T-cell (primary cell): ENCODE measurements around the gene TENM3. TPM values are rescaled to one million over a fixed set of nuclear protein-coding genes. Genes with fewer than 3 reads are reported as not detected.

Experiments used
- ATAC-seq, 4 experiments: fragments of 200-7000 bp in 3 of 4; fragments of 150-1000 bp in 1 of 4; cut with Tn5 transposase; replicated peaks in 1 of 4; 1 replicate in 3 of 4; 2 replicates in 1 of 4; pipeline ENCODE4 v1.10.0; 2021; ENCODE audit warnings: moderate library complexity in 3 of 4, mild to moderate bottlenecking in 2 of 4, moderate number of reproducible peaks in 1 of 4
- CTCF ChIA-PET, 2 donors: fragments of 300-600 bp; sonication (Branson Sonifier 250); formaldehyde crosslinking; loops; one replicate each; lab custom pipeline; 2022; ENCODE audit warnings: antibody characterized with exemption in 2 of 2; lab: Charles Lee
- POLR2A ChIA-PET, 2 donors: fragments of 300-600 bp; sonication (Branson Sonifier 250); formaldehyde crosslinking; loops; one replicate each; lab custom pipeline; 2022; ENCODE audit warnings: antibody characterized with exemption in 2 of 2; lab: Charles Lee
- DNase-seq, 35 experiments: peaks; one replicate each; pipeline versions ENCODE4 v3.0.0 to v3.0.0-alpha.2; 2013 to 2023
- H3K27ac ChIP-seq: one replicate; pipeline ENCODE4 v1.5.1; 2013; ENCODE audit warnings: low read length
- H3K27me3 ChIP-seq, 2 experiments: replicated peaks in 1 of 2; 1 replicate in 1 of 2; 2 replicates in 1 of 2; pipeline versions ENCODE4 v1.6.1 to v1.7.0; 2013; ENCODE audit warnings: low read length in 1 of 2, mixed read lengths in 1 of 2; ENCODE audit not compliant: control insufficient read depth in 2 of 2, insufficient read depth in 2 of 2; ENCODE audit errors: extremely low read depth in 1 of 2
- H3K36me3 ChIP-seq, 2 donors: 1 replicate in 1 of 2; 2 replicates in 1 of 2; pipeline versions ENCODE4 v1.6.1 to v1.7.0; 2013; ENCODE audit warnings: low read length in 1 of 2; ENCODE audit not compliant: control insufficient read depth in 2 of 2, insufficient read depth in 1 of 2; ENCODE audit errors: extremely low read depth in 1 of 2
- H3K4me1 ChIP-seq, 2 experiments: 1 replicate in 1 of 2; 2 replicates in 1 of 2; pipeline versions ENCODE4 v1.6.1 to v1.7.0; 2013; ENCODE audit warnings: low read length in 2 of 2, mixed read lengths in 1 of 2; ENCODE audit not compliant: insufficient read depth in 2 of 2, control insufficient read depth in 1 of 2; ENCODE audit errors: extremely low read depth in 1 of 2
- H3K4me3 ChIP-seq, 2 donors: 1 replicate in 1 of 2; 2 replicates in 1 of 2; pipeline versions ENCODE4 v1.5.1 to v1.7.0; 2013; ENCODE audit warnings: mild to moderate bottlenecking in 2 of 2, low read length in 1 of 2, moderate library complexity in 1 of 2; ENCODE audit not compliant: control insufficient read depth in 1 of 2; ENCODE audit errors: extremely low read depth in 1 of 2
- H3K9me3 ChIP-seq: 2 replicates; pipeline ENCODE4 v1.7.0; 2013
- H3K27ac Mint-ChIP-seq, 2 donors: one replicate each; pipeline ENCODE4 v1.8.0; 2020 to 2021; ENCODE audit warnings: mild to moderate bottlenecking in 2 of 2, mixed read lengths in 2 of 2
- H3K27me3 Mint-ChIP-seq, 2 donors: one replicate each; pipeline ENCODE4 v1.8.0; 2021 to 2022; ENCODE audit warnings: mixed read lengths in 2 of 2
- H3K36me3 Mint-ChIP-seq: one replicate; pipeline ENCODE4 v1.8.0; 2021; ENCODE audit warnings: mixed read lengths
- H3K4me1 Mint-ChIP-seq, 3 donors: one replicate each; pipeline ENCODE4 v1.8.0; 2020 to 2022; ENCODE audit warnings: mixed read lengths in 3 of 3, mild to moderate bottlenecking in 1 of 3
- H3K4me3 Mint-ChIP-seq, 3 donors: one replicate each; pipeline ENCODE4 v1.8.0; 2020 to 2022; ENCODE audit warnings: mild to moderate bottlenecking in 3 of 3, mixed read lengths in 3 of 3, moderate library complexity in 3 of 3
- H3K9me3 Mint-ChIP-seq, 3 donors: one replicate each; pipeline ENCODE4 v1.8.0; 2020 to 2022; ENCODE audit warnings: mixed read lengths in 3 of 3
- WGBS: methylation state at CpG from one replicate; pipeline ENCODE4 v1.1.5; 2013; ENCODE audit warnings: missing lambda C conversion rate; ENCODE audit not compliant: insufficient coverage; 5-methylcytosine and 5-hydroxymethylcytosine counted together
- total RNA-seq, 35 experiments: library from RNA in 6 of 35; stranded (reverse) in 6 of 35; fragments of 120-200 nt in 1 of 35; gene quantifications; one replicate each; pipeline versions ENCODE4 v1.2.1 to v1.2.4 and lab custom pipeline; 2013 to 2026

TENM3 gene
- total RNA-seq, 5 donors from 2014 or later (not counting 1 experiment from before 2014, with no cell fraction given), result 0.03 to 0.44 (median 0.16) TPM; not detected in 2

GRCh38 chr4:182704948-182705347 is 461.7 kb downstream of the TENM3 start:
- Histone ChIP-seq H3K4me1 (no peaks in the 10 kb centered on the region), H3K9me3 (no peaks in the 10 kb centered on the region), H3K4me3 (no peak overlapping the region), H3K36me3 (no peaks in the 10 kb centered on the region), H3K27ac (no peak overlapping the region), H3K27me3 (no peaks in the 10 kb centered on the region)
- Mint-ChIP-seq H3K4me1 (no peaks in the 10 kb centered on the region), H3K27me3 (peaks cover 8 to 15% of the 10 kb centered on the region in 2 donors), H3K4me3 (no peak overlapping the region), H3K27ac (no peak overlapping the region), H3K36me3 (no peaks in the 10 kb centered on the region), H3K9me3 (no peaks in the 10 kb centered on the region)
- no CpG with 5 or more reads among the region's 4 CpGs for WGBS
- CTCF ChIA-PET, result no interaction called here
- DNase-seq (no peak), ATAC-seq (no peak)
- POLR2A ChIA-PET, result no interaction called here

GRCh38 chr4:182705389-182705788 is 462.2 kb downstream of the TENM3 start:
- no peaks in the 10 kb centered on the region for H3K9me3 ChIP-seq
- Mint-ChIP-seq H3K27ac (no peak overlapping the region), H3K9me3 (no peaks in the 10 kb centered on the region), H3K36me3 (no peaks in the 10 kb centered on the region), H3K27me3 (peaks cover 8 to 15% of the 10 kb centered on the region in 2 donors), H3K4me1 (no peaks in the 10 kb centered on the region), H3K4me3 (no peak overlapping the region)
- DNase-seq (no peak), ATAC-seq (no peak)
- no peak overlapping the region for H3K4me3 ChIP-seq
- H3K27ac ChIP-seq, result no peak overlapping the region
- 100% methylated on average over 1 of the region's 11 CpGs for WGBS
- H3K36me3 ChIP-seq, result no peaks in the 10 kb centered on the region
- POLR2A ChIA-PET, result no interaction called here
- no peaks in the 10 kb centered on the region for H3K4me1 ChIP-seq
- no peaks in the 10 kb centered on the region for H3K27me3 ChIP-seq
- CTCF ChIA-PET, result interaction anchor here in 1 of 2 donors (0.7 kb wide), 1 partner anchor 253 kb away, joined by 3 read pairs; no protein-coding TSS in a partner anchor

GRCh38 chr4:182711211-182711610 is 468.0 kb downstream of the TENM3 start:
- 71% methylated on average over 1 of the region's 2 CpGs for WGBS
- no peak overlapping the region for H3K27ac Mint-ChIP-seq
- POLR2A ChIA-PET, result no interaction called here
- H3K27ac ChIP-seq, result no peak overlapping the region
- CTCF ChIA-PET, result no interaction called here
- no peak overlapping the region for H3K4me3 Mint-ChIP-seq
- H3K36me3 ChIP-seq, result no peaks in the 10 kb centered on the region
- ATAC-seq, result no peak
- no peak overlapping the region for H3K4me3 ChIP-seq
- H3K27me3 Mint-ChIP-seq, result peaks cover 8% of the 10 kb centered on the region in 2 donors
- no peaks in the 10 kb centered on the region for H3K9me3 ChIP-seq
- no peaks in the 10 kb centered on the region for H3K27me3 ChIP-seq
- no peaks in the 10 kb centered on the region for H3K4me1 ChIP-seq
- no peaks in the 10 kb centered on the region for H3K36me3 Mint-ChIP-seq
- DNase-seq, result no peak
- no peaks in the 10 kb centered on the region for H3K4me1 Mint-ChIP-seq
- H3K9me3 Mint-ChIP-seq, result no peaks in the 10 kb centered on the region

- CTCF ChIA-PET, result no interaction called here
- H3K27ac Mint-ChIP-seq, result no peak overlapping the region
Measured at GRCh38 chr4:182715548-182715947, 472.3 kb downstream of the TENM3 start.

GRCh38 chr4:182716192-182716591 is 473.0 kb downstream of the TENM3 start:
- H3K36me3 Mint-ChIP-seq, result no peaks in the 10 kb centered on the region
- CTCF ChIA-PET, result no interaction called here
- no peaks in the 10 kb centered on the region for H3K9me3 Mint-ChIP-seq
- no peak overlapping the region for H3K4me3 Mint-ChIP-seq
- H3K4me1 ChIP-seq, result no peaks in the 10 kb centered on the region
- WGBS, result no CpG with 5 or more reads among the region's 3 CpGs
- H3K9me3 ChIP-seq, result no peaks in the 10 kb centered on the region
- H3K36me3 ChIP-seq, result no peaks in the 10 kb centered on the region
- no peak overlapping the region for H3K27ac Mint-ChIP-seq
- no peak overlapping the region for H3K4me3 ChIP-seq
- peaks cover 0 to 7% of the 10 kb centered on the region in 2 donors for H3K27me3 Mint-ChIP-seq
- H3K27me3 ChIP-seq, result peaks cover 0 to 3% of the 10 kb centered on the region in 2 experiments
- DNase-seq (no peak), ATAC-seq (no peak)
- no peaks in the 10 kb centered on the region for H3K4me1 Mint-ChIP-seq
- H3K27ac ChIP-seq, result no peak overlapping the region
- POLR2A ChIA-PET, result no interaction called here

More at GRCh38 chr4:182715548-182715947, 472.3 kb downstream of the TENM3 start:
- Mint-ChIP-seq H3K4me3 (no peak overlapping the region), H3K9me3 (no peaks in the 10 kb centered on the region), H3K27me3 (peaks cover 0 to 7% of the 10 kb centered on the region in 2 donors), H3K4me1 (no peaks in the 10 kb centered on the region), H3K36me3 (no peaks in the 10 kb centered on the region)
- Histone ChIP-seq H3K36me3 (no peaks in the 10 kb centered on the region), H3K4me3 (no peak overlapping the region), H3K9me3 (no peaks in the 10 kb centered on the region), H3K4me1 (no peaks in the 10 kb centered on the region), H3K27ac (no peak overlapping the region), H3K27me3 (no peaks in the 10 kb centered on the region)
- DNase-seq (no peak), ATAC-seq (no peak)
- 17% methylated on average over 1 of the region's 3 CpGs for WGBS
- POLR2A ChIA-PET, result no interaction called here

- H3K36me3 Mint-ChIP-seq, result no peaks in the 10 kb centered on the region
Measured at GRCh38 chr4:182717788-182718583, 474.8 kb downstream of the TENM3 start.

More at GRCh38 chr4:182717788-182718583, 474.8 kb downstream of the TENM3 start:
- no peak overlapping the region for H3K4me3 ChIP-seq
- H3K27me3 ChIP-seq, result peaks cover 0 to 3% of the 10 kb centered on the region in 2 experiments
- no peak overlapping the region for H3K27ac ChIP-seq
- H3K4me1 ChIP-seq, result no peaks in the 10 kb centered on the region
- POLR2A ChIA-PET, result no interaction called here
- Mint-ChIP-seq H3K4me3 (no peak overlapping the region), H3K27ac (no peak overlapping the region), H3K9me3 (no peaks in the 10 kb centered on the region), H3K4me1 (no peaks in the 10 kb centered on the region), H3K27me3 (peaks cover 0 to 7% of the 10 kb centered on the region in 2 donors)
- WGBS, result 33% methylated on average over 2 of the region's 6 CpGs
- ATAC-seq, result no peak
- H3K9me3 ChIP-seq, result no peaks in the 10 kb centered on the region
- DNase-seq, result no peak
- CTCF ChIA-PET, result no interaction called here
- H3K36me3 ChIP-seq, result no peaks in the 10 kb centered on the region
